Urothelium cell line (cell line): Measurements from ENCODE around the gene PLCB3.

Source experiments
- DNase-seq: peaks from one replicate; pipeline ENCODE4 v3.0.0; 2011; ENCODE audit warnings: low spot score, mixed read lengths
- FAIRE-seq: peaks from 2 replicates; lab custom pipeline; 2011; peaks lifted over from hg19 to GRCh38; lab: Jason Lieb, UNC

PLCB3 gene

DNA sequence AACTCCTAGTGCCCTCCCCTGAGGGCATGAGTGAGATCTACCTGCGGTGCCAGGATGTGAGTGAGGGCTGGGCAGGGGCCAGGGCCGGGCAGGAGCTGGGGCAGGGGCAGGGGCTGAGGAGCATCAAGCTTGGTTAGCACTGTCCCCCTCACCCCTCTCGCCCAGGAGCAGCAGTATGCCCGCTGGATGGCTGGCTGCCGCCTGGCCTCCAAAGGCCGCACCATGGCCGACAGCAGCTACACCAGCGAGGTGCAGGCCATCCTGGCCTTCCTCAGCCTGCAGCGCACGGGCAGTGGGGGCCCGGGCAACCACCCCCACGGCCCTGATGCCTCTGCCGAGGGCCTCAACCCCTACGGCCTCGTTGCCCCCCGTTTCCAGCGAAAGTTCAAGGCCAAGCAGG, 31.1 kb upstream of the PLCB3 start:
- DNase-seq (no peak), FAIRE-seq (no peak)

DNA sequence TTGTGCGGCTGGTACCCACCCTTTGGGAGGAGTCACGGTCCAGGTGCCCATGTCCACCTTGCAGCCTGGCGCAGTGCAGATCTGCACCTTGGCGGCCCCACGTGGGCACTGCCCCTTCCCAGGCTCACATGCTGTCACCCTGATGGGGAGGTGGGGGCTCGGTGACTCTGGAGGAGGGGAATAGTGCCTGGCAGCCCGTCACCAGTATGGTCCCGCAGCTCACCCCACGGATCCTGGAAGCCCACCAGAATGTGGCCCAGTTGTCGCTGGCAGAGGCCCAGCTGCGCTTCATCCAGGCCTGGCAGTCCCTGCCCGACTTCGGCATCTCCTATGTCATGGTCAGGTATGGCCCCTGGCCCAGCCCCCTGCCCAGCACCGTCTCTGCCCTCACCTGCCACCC, 30.5 kb upstream of the PLCB3 start:
- FAIRE-seq, result no peak
- no peak for DNase-seq

DNA sequence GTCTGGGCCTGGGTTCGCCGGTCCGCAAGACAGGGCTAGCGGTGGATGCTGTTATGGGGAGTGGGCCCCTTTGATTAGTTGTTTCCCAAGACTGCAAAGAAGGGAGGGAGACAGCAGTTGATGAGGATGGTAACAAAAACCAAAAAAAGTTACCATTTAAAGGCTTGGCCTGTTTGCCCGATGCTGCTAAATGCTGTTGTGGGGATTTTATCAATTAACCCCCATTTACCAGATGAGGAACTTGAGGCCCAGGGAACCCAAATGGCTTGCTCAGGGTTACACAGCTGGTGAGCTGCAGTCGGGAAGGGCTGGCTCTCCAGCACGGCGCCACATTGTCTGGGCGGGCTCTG, 28.7 kb upstream of the PLCB3 start:
- FAIRE-seq (no peak), DNase-seq (no peak)

DNA sequence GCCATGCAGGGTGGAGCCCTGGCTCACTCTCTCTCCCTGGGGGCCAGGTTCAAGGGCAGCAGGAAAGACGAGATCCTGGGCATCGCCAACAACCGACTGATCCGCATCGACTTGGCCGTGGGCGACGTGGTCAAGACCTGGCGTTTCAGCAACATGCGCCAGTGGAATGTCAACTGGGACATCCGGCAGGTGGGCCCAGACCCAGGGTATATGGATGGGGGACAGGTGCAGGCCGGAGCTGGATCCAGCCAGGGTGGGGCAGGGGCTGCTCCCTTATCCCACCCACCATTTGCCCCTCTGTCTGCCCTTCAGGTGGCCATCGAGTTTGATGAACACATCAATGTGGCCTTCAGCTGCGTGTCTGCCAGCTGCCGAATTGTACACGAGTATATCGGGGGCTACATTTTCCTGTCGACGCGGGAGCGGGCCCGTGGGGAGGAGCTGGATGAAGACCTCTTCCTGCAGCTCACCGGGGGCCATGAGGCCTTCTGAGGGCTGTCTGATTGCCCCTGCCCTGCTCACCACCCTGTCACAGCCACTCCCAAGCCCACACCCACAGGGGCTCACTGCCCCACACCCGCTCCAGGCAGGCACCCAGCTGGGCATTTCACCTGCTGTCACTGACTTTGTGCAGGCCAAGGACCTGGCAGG, 28.2 kb upstream of the PLCB3 start:
- no peak for DNase-seq
- FAIRE-seq, result no peak

DNA sequence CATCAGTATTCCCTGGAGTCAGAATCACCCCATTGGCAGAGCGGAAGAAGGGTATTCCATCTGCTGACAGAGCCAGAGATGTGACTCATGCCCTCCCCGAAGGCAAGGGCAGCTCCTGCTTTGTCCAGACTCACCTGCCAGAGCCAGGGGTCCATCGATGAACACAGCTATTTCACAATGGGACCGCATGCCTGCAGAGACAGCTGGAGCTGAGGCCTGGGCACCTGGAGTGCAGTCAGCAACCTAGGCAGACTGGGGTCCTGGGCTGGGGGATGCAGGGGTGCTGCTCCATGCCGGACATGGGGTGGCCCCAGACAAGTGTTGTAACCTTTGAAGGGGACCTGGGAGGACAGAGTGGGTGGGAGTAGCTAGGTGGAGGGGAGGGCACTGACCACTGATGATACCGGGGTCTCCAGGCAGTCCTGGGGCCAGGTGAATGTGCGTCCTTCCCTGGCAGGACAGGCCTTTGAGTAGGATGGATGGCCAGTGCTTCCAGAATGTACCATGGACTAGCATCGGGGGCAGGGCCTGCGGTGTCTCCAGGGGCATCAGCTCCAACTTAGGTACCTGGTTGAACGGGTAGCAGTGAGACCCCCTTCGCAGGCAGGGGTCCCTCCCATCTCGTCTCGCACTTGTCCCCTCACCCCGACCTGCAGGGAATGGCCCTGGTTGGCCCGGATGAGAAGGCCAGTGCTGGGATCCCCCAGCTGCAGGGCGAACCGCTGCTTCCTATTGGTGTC, 27.0 kb upstream of the PLCB3 start:
- no peak for DNase-seq
- FAIRE-seq, result no peak

DNA sequence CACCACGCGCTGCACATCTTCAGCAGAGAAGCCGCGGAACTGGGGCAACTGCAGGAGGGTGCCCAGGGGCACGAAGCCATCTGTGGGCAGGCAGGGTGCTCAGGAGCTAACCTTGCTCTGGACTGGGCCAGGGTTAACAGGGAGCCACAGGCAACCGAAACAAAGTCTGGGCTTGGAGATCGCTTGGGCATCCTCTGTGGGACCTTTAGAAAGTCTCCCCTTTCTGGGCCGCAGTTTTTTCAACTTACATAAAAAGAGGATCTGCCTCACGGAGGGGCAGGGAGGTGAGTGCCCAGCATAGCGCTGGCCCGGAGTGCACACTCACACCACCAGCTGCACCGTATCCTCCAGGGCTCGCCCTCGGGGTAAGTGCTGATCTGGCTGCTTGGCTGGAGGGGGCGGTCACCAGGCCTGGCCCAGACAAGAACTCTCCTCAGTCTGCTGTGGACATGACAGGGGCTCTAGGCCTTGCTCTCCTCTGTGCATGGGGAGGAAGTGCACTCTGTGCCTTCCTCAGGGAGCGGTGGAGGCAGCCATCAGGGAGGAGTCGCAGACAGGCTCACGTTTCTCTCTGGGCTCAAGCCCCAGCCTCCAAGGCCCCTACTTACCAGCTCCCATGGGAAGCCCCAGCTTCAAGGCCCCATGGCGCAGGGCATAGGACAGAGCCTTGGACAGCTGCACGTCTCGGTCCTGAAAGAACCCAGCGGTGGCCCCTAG, 26.3 kb upstream of the PLCB3 start:
- FAIRE-seq (no peak), DNase-seq (no peak)

DNA sequence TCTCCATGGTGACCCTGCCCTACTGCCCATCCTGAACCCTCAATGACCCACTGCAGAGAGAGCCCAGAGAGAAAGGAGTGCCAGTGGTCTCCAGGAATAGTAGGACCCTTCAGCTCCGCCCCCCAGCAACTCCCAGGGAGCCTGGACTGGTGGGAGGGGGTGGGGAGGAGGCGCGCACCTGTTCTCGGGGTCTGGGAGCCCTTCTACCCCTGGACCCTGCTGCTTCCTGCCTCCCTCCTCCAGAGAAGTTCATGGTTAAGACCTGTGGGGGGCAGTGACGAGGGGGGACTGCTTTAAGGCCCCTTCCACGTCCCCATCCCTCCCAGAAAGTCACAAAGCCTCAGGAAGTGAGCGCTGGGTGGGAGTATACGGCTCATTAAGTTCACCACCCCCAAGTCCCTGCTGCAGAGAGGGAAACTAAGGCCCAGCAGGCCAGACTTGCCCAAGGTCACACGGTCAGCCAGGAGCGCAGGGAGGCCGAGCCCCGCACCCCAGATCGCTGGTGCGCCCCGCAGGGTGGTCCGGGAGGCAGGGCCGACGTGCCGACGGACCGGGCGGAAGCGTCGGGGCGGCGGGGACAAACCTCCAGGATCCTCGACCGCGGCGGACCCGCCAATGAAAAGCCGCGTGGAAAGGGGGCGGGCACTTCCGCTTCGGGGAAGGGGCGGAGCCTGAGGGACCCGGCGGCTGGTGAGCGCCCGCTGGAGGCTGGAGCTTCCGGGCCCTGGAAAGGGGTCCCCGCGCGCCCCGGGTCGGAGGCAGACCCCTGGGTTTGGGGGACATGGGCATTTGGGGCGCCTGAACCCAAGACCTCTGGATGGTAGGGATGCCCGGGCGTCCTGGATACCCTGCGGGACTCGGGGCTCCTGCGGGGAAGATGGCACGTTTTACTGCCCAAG, 25.5 kb upstream of the PLCB3 start, which contains the start of the genes NUDT22 and TRPT1:
TSS of gene NUDT22 (plus strand) at position 667 of the 899 bp plus-strand sequence. CDS start 379 bp downstream, outside the sequence.
TSS of gene TRPT1 (minus strand) at position 579 of the 899 bp plus-strand sequence. CDS start at position 253, 326 bp downstream.
- peak; percentile 96 for DNase-seq
- FAIRE-seq, result no peak

DNA sequence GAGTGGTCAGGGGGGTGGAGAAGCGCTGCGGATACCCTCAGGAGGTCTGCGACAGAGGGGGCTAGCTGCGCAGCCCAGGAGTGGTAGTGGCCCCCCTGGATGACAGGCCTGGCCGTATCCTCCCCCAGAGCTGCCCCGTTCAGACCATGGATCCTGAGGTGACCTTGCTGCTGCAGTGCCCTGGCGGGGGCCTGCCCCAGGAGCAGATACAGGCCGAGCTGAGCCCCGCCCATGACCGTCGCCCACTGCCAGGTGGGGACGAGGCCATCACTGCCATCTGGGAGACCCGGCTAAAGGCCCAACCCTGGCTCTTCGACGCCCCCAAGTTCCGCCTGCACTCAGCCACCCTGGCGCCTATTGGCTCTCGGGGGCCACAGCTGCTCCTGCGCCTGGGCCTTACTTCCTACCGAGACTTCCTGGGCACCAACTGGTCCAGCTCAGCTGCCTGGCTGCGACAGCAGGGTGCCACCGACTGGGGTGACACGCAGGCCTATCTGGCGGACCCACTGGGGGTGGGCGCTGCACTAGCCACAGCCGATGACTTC, 24.8 kb upstream of the PLCB3 start:
- FAIRE-seq, result no peak
- DNase-seq, result peak; percentile 45

DNA sequence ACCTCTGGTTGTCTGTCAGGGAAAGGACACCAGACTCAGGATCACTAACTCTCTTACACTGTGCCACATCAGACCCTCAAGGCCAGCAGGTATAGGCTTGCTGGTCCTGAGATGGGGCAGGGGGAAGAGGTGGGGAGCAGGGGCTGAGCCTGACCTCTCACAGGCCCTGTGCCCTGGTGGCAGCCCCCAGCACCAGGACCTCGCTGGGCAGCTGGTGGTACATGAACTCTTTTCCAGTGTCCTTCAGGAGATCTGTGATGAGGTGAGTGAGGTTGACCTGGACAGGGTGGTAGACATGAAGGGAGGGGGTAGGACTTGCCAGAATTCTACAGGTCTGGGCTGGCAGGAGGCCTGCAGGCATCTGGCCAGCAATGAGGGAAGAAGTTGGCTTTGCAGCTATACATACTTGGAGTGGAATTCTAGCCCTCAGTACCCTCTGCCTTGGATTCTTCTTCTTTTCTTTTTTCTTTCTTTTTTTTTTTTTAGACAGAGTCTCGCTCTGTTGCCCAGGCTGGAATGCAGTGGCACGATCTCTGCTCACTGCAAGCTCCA, 23.8 kb upstream of the PLCB3 start:
- FAIRE-seq (no peak), DNase-seq (no peak)

DNA sequence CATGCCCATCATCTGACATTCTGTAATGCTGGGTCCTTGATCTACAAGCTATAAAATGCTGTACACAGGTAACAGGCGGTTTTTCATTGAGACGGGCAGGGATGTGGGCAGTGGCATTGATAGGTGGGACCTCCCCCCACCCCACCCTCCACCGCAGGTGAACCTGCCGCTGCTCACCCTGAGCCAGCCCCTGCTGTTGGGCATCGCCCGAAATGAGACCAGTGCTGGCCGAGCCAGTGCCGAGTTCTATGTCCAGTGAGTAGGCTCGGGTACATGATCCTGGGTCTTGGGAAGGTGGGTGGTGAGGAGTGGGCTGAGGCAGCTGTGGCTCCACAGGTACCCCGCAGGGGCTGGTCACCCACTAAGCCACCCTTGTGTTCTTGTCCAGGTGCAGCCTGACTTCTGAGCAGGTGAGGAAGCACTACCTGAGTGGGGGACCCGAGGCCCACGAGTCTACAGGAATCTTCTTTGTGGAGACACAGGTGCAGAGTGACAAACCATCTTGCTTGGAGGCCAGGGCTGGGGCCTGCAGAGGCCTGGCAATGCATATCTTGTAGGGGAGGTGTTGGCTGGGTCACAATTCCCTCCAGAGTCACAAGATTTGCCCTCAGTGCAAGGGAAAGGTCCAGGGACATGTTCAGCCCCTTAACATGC, 22.1 kb upstream of the PLCB3 start:
- FAIRE-seq (no peak), DNase-seq (no peak)

DNA sequence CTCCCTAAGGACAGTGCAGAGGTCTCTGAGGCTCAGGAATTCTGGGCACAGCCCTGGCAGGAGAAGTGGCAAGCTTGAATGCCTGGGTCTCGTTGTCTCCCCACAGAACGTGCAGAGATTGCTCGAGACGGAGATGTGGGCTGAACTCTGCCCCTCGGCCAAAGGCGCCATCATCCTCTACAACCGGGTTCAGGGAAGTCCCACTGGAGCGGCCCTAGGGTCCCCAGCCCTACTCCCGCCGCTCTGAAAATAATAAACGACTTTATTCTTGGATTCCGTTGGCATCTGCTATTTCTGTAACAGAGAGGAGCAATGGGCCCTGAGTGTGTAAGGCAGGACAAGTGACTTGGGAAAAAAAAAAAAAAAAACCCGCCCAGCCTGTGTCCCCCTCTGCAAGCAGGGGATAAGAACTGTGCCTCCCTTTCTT, 21.6 kb upstream of the PLCB3 start:
- FAIRE-seq (no peak), DNase-seq (no peak)

DNA sequence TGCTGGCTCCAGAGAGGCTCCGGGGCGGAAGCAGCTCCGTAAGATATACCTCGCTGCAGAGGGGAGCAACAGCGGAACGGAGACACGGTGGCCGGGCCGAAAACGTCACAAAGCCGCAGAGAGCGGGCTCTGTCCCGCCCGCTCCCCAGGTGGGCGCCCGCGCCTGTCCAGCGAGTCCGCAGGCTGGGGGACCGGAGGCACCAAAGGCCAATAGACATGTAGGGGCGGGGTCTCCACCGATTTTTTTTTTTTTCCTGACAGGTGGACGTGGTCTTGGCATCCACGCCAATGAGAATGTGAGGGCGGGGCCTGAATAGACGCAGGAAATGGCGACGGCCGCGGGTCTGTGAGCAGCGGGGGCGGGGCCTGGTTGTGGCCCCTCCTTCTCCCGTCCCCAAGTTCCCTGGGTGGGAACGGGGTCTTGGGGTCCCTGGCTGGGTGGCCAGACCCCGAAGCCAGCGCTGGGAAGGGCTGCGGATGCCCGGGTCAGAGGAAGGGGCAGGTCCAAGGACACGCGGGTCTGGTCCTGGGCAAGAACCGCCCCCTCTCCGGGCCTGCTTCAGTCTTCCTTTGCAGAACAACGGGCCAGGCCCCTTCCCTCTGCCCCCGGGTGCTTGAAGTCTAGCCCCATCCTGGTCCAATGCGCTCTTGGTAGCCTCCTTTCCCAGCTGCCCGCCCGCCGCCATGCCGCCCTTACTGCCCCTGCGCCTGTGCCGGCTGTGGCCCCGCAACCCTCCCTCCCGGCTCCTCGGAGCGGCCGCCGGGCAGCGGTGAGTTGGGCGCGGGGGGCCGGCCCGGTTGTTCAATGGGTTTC, 21.0 kb upstream of the PLCB3 start, which contains the start of gene DNAJC4:
TSS of gene DNAJC4 (plus strand) at position 378 of the 814 bp plus-strand sequence. CDS start at position 685, 307 bp downstream.
- no peak for FAIRE-seq
- DNase-seq, result peak; percentile 90

DNA sequence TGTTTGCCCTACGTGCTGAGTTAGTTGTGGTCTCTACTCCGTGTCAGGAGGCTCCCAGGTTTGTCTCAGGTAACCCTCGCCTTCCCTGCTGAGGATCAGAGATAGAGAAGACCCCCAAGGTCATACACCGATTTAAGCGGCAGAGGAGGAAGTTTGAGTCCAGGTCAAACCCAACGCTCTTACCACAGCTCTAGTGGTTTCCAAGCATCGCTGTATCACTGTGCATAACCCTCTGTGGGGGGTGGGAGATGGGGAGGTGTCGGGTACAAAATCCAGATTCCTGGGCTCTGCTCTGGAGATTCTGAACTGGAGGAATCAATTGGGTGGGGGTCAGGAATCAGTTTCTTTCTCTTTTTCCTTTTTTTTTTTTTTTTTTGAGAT, 20.4 kb upstream of the PLCB3 start:
- DNase-seq, result no peak
- no peak for FAIRE-seq

DNA sequence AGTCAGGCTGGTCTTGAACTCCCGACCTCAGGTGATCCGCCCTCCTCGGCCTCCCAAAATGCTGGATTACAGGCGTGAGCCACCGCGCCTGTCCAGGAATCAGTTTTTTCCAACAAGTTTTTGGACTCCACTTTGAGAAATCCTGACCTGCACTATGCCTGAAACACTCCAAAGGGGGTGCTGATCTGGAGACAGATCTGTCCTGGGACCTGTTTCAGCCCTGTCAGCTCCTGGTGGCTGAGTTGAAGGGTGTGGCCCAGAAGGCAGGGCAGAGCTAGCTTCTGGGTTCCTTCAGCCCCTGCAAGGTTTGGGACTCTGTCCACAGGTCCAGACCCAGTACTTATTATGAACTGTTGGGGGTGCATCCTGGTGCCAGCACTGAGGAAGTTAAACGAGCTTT, 19.8 kb upstream of the PLCB3 start:
- no peak for FAIRE-seq
- no peak for DNase-seq

DNA sequence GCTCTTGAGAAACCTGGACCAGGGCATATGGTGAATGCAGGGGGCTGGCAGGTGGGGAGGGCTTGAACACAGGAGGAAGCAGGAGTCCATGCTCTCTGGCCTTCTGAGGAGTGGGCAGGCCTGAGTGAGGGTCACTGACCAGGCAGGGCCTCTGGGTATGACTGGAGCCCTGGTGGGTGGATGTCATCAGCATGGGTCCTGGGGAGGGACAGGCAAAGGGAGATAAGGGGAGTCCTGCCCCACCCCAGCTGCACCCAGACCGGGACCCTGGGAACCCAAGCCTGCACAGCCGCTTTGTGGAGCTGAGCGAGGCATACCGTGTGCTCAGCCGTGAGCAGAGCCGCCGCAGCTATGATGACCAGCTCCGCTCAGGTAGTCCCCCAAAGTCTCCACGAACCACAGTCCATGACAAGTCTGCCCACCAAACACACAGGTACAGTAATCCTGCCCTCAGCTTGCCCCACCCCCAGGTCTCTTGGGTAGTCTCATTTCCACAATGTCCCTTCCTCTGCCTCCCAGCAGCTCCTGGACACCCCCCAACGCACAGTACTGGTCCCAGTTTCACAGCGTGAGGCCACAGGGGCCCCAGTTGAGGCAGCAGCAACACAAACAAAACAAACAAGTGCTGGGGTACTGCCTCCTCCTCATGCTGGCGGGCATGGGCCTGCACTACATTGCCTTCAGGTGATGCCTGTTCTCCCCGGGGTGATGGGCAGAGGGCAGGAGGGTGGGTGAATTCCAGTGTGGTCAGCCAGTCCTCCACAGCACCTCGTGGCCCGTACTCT, 19.0 kb upstream of the PLCB3 start:
- no peak for FAIRE-seq

DNA sequence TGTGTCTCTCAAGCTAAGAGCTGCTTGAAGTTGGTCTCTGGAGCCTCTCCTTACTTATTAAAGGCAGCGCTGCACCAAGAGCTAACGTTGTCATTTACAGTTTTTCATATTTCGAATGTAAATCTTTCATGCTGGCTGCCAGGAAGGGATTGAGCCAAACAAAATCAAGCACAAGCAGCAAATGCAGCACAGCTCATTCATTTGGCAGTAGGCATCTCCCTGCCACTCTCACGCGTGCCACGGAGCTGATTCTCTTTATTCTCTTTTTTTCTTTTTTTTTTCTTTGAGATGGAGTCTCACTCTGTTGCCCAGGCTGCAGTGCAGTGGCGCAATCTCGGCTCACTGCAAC, 18.4 kb upstream of the PLCB3 start:
- FAIRE-seq, result no peak
- DNase-seq, result no peak

More for the DNA sequence above, 19.0 kb upstream of the PLCB3 start:
- no peak for DNase-seq

DNA sequence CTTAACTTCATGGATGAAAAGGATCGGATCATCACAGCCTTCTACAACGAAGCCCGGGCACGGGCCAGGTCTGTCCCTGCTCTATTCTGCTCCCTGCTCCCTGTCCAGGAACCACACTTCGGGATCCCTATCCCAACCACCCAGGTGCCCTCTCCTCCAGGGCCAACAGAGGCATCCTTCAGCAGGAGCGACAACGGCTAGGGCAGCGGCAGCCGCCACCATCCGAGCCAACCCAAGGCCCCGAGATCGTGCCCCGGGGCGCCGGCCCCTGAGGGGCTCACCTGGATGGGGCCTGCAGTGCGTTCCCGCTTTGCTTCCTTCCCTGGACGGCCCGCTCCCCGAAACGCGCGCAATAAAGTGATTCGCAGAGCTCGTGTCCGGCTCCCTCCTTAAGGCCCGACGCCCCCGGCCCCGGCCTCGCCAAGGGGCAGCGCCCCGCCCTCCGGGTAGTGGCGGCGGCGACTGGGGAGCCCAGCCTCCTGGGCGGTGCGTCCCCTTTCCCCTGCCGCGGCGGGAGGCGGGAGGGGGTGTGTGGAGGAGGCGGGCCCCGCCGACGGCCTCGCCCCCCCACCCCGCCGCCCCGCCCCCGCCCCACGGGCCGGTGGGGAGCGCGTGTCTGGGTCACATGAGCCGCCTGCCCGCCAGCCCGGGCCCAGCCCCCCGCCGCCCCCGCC, 17.3 kb upstream of the PLCB3 start, which contains the start of gene VEGFB:
TSS of gene VEGFB (plus strand) at position 672 of the 674 bp plus-strand sequence. CDS start 250 bp downstream, outside the sequence.
- FAIRE-seq (no peak), DNase-seq (peak; percentile 86)
